Endothelial cell of umbilical vein (primary cell): ENCODE results near the gene RPAP3. TPM values are rescaled to one million over a fixed set of nuclear protein-coding genes. Genes with fewer than 3 reads are reported as not detected.

Experiments
- BruUV-seq: library from RNA; stranded (reverse); fragments of 400-500 nt; replicated peaks from 2 replicates; lab custom pipeline; 2021; lab: Mats Ljungman, UMichigan
- CTCF ChIA-PET: fragments of 300-600, 350-600 bp; sonication (Branson Sonifier 250); formaldehyde crosslinking; loops from one replicate; lab custom pipeline; 2021; ENCODE audit warnings: antibody characterized with exemption, inconsistent platforms; lab: Charles Lee
- POLR2A ChIA-PET: fragments of 300-600, 350-600 bp; sonication (Branson Sonifier 250); formaldehyde crosslinking; loops from one replicate; lab custom pipeline; 2021; ENCODE audit warnings: antibody characterized with exemption, inconsistent platforms; lab: Charles Lee
- DNase-seq: peaks from one replicate; pipeline ENCODE4 v3.0.0-alpha.2; 2011; ENCODE audit warnings: low read depth, low spot score
- FAIRE-seq: peaks from 2 replicates; lab custom pipeline; 2011; peaks lifted over from hg19 to GRCh38; lab: Jason Lieb, UNC
- H2AFZ ChIP-seq: 2 replicates; pipeline ENCODE4 v1.6.0; 2012; ENCODE audit warnings: low read depth, low read length, control low read depth, inconsistent platforms
- H3K27ac ChIP-seq: 2 replicates; pipeline ENCODE4 v1.5.1; 2011; ENCODE audit warnings: low read depth, mild to moderate bottlenecking, control low read depth, low read length, moderate library complexity; ENCODE audit not compliant: insufficient read depth
- H3K27me3 ChIP-seq, 2 experiments: 2 replicates each; pipeline versions ENCODE4 v1.6.0 to v1.6.1; 2011; ENCODE audit warnings: low read length in 2 of 2, mixed read lengths in 1 of 2; ENCODE audit not compliant: control insufficient read depth in 2 of 2, insufficient read depth in 2 of 2
- H3K36me3 ChIP-seq, 2 experiments: 2 replicates in 1 of 2; 3 replicates in 1 of 2; pipeline ENCODE4 v1.5.1; 2011; ENCODE audit warnings: low read length in 2 of 2, mild to moderate bottlenecking in 1 of 2, moderate library complexity in 1 of 2; ENCODE audit not compliant: control insufficient read depth in 2 of 2, insufficient read depth in 2 of 2; ENCODE audit errors: extremely low read depth in 1 of 2
- H3K4me1 ChIP-seq: 3 replicates; pipeline ENCODE4 v1.5.1; 2011; ENCODE audit warnings: mild to moderate bottlenecking, low read length; ENCODE audit not compliant: control insufficient read depth, insufficient read depth; ENCODE audit errors: extremely low read depth
- H3K4me2 ChIP-seq: 2 replicates; pipeline ENCODE4 v1.6.1; 2011; ENCODE audit warnings: low read length, control low read depth, mixed read lengths; ENCODE audit not compliant: insufficient read depth
- H3K4me3 ChIP-seq, 3 experiments: fragments of 200-600 bp in 1 of 3; sonication (generic), shearing (Covaris generic) in 1 of 3; replicated peaks in 1 of 3; 2 replicates each; pipeline ENCODE4 v1.5.1; 2011 to 2016; ENCODE audit warnings: control low read depth in 3 of 3, low read length in 3 of 3, mild to moderate bottlenecking in 2 of 3, inconsistent platforms in 1 of 3, low read depth in 1 of 3, moderate library complexity in 1 of 3; ENCODE audit not compliant: insufficient read depth in 1 of 3
- H3K79me2 ChIP-seq: 2 replicates; pipeline ENCODE4 v1.6.0; 2012; ENCODE audit warnings: low read length, inconsistent platforms; ENCODE audit not compliant: control insufficient read depth, insufficient read depth
- H3K9ac ChIP-seq: replicated peaks from 2 replicates; pipeline ENCODE3; 2011; ENCODE audit warnings: low read length, control low read depth; ENCODE audit not compliant: insufficient read depth; ENCODE audit errors: extremely low read depth
- H3K9me1 ChIP-seq: replicated peaks from 3 replicates; pipeline ENCODE4 v1.6.0; 2011; ENCODE audit warnings: mild to moderate bottlenecking, low read length; ENCODE audit not compliant: control insufficient read depth, insufficient read depth; ENCODE audit errors: extremely low read depth
- H3K9me3 ChIP-seq: replicated peaks from 2 replicates; pipeline ENCODE4 v1.5.1; 2012; ENCODE audit warnings: low read length, inconsistent platforms; ENCODE audit not compliant: control insufficient read depth, insufficient read depth
- H4K20me1 ChIP-seq: replicated peaks from 2 replicates; pipeline ENCODE3; 2011; ENCODE audit warnings: mild to moderate bottlenecking, low read length; ENCODE audit not compliant: control insufficient read depth, insufficient read depth; ENCODE audit errors: extremely low read depth
- CTCF ChIP-seq, 2 donors: IDR thresholded peaks; 1 replicate in 1 of 2; 2 replicates in 1 of 2; pipeline ENCODE4 v1.5.1; 2011; ENCODE audit warnings: low read length in 2 of 2, mild to moderate bottlenecking in 2 of 2, moderate library complexity in 2 of 2, control low read depth in 1 of 2, inconsistent platforms in 1 of 2, low read depth in 1 of 2; ENCODE audit not compliant: insufficient read depth in 1 of 2; ENCODE audit errors: extremely low read depth in 1 of 2
- EZH2 ChIP-seq: IDR thresholded peaks from 2 replicates; pipeline ENCODE4 v1.6.1; 2012; ENCODE audit warnings: borderline replicate concordance, low read depth, mild to moderate bottlenecking, moderate library complexity, low read length, inconsistent platforms; ENCODE audit not compliant: severe bottlenecking
- FOS ChIP-seq: IDR thresholded peaks from 2 replicates; pipeline ENCODE4 v1.6.1; 2011; ENCODE audit warnings: mild to moderate bottlenecking, low read length, moderate library complexity, borderline replicate concordance; ENCODE audit not compliant: insufficient read depth
- GATA2 ChIP-seq: IDR thresholded peaks from 2 replicates; pipeline ENCODE4 v1.7.0; 2011; ENCODE audit warnings: low read depth, mild to moderate bottlenecking, moderate library complexity, mixed read lengths, low read length; ENCODE audit not compliant: insufficient read length, insufficient read depth
- JUN ChIP-seq: IDR thresholded peaks from 2 replicates; pipeline ENCODE4 v1.6.1; 2011; ENCODE audit warnings: borderline replicate concordance, low read depth; ENCODE audit not compliant: insufficient read length, insufficient read depth
- MAX ChIP-seq: IDR thresholded peaks from 2 replicates; pipeline ENCODE4 v1.6.1; 2011; ENCODE audit not compliant: insufficient read depth, insufficient read length
- MYC ChIP-seq: IDR thresholded peaks from one replicate; pipeline ENCODE4 v1.6.1; 2011; ENCODE audit warnings: mild to moderate bottlenecking, low read depth, low read length
- POLR2A ChIP-seq: IDR thresholded peaks from 2 replicates; pipeline ENCODE4 v1.6.1; 2012; ENCODE audit warnings: low read depth, mild to moderate bottlenecking, control low read depth, low read length
- POLR2AphosphoS5 ChIP-seq: IDR thresholded peaks from 2 replicates; pipeline ENCODE4 v1.6.1; 2012; ENCODE audit warnings: low read depth, mild to moderate bottlenecking, control low read depth, low read length, moderate library complexity; ENCODE audit not compliant: insufficient read depth
- dilution Hi-C: fragments of 300-500 bp; cut with MboI; formaldehyde crosslinking; loops from one replicate; pipeline ENCODE4 v1.15.0; 2019; ENCODE audit warnings: low sequenced_read_pairs; ENCODE audit not compliant: extremely low pct_ligation_motif_present
- intact Hi-C: fragments of 100-400 bp; cut with micrococcal nuclease; formaldehyde crosslinking; loops from one replicate; pipeline ENCODE4 v1.10.0; 2022
- polyA plus RNA-seq, 4 experiments: library from polyadenylated mRNA; depleted of rRNA in 3 of 4; stranded (reverse) in 3 of 4; unstranded in 1 of 4; fragments of >200 nt; gene quantifications; 2 replicates each; pipeline versions ENCODE4 v1.2.1 to v1.2.3, GENCODE V29; 2011 to 2012; ENCODE audit warnings: missing spikeins in 1 of 4
- total RNA-seq: library from RNA; stranded (reverse); gene quantifications from 2 replicates; pipeline ENCODE4 v1.2.3, GENCODE V29; 2021

The RPAP3 gene
- total and polyA plus RNA-seq, 2 donors (not counting 3 experiments of a cell fraction or from before 2014, with no cell fraction given): 3.9 to 29.8 TPM

GRCh38 chr12:47707355-47707754 is 1.5 kb upstream of the RPAP3 start:
- no peak overlapping the region for H2AFZ ChIP-seq
- TF ChIP-seq FOS (no peak), JUN (no peak), MYC (no peak), MAX (no peak), EZH2 (no peak), POLR2A (no peak), POLR2AphosphoS5 (no peak), GATA2 (no peak), CTCF (IDR thresholded peaks at IDR 0.05; ENCODE audit: extremely low read depth in 1 of 2, insufficient read depth in 1 of 2, low read depth in 1 of 2, low read length in 2 of 2) (no peak)
- FAIRE-seq (peak; percentile 65), DNase-seq (no peak)
- no peaks in the 10 kb centered on the region for H3K27me3 ChIP-seq
- no peak overlapping the region for H3K4me2 ChIP-seq
- CTCF ChIA-PET: interaction anchor here (1.0 to 2.9 kb wide), 7 partner anchors 9 to 256 kb away, joined by 3 to 12 read pairs (median 5); partner anchors contain the start of gene TMEM106C
- H3K27ac ChIP-seq: no peak overlapping the region
- POLR2A ChIA-PET: no interaction called here
- no peak overlapping the region for H3K9ac ChIP-seq
- H3K79me2 ChIP-seq: peaks cover 22% of the 10 kb centered on the region
- H3K9me1 ChIP-seq: no peaks in the 10 kb centered on the region
- intact Hi-C loops: no loop called here
- H3K4me3 ChIP-seq: no peak overlapping the region
- no peaks in the 10 kb centered on the region for H4K20me1 ChIP-seq
- dilution Hi-C loops: no loop called here
- H3K36me3 ChIP-seq: peaks cover 0 to 3% of the 10 kb centered on the region in 2 experiments
- H3K9me3 ChIP-seq: no peaks in the 10 kb centered on the region
- H3K4me1 ChIP-seq: peaks cover 14% of the 10 kb centered on the region
- BruUV-seq: no TSS peak
